Jurkat, Clone E6-1 (cell line): Measurements from ENCODE around the gene JOSD2.
A peak's percentile ranks its signal among the peaks of the same experiment; 100 is the strongest.

Experiments used
- DNase-seq: peaks from one replicate; pipeline ENCODE4 v3.0.0-alpha.2; 2011; ENCODE audit warnings: low read depth, low spot score
- H3K4me3 ChIP-seq: 2 replicates; pipeline ENCODE4 v1.5.1; 2011; ENCODE audit warnings: mild to moderate bottlenecking, low read length, control low read depth, moderate library complexity

Gene JOSD2

DNA sequence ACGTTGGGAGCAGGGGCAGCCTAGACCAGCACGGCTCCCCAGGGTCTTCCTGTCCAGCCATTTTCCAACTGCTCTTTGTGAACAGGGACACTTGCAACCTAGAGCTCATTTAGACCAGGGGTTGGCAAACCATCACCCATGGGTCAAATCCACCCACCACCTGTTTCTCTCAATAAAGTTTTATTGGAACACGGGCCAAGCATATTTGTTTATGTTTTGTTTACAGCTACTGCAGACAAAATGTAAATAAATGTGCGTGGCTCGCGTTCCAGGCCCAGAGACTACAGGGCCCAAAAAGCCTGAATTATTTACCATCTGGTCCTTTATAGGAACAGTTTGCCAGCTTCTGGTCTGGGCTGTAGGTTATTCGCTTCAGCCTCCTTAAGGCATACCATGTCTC, 48.0 kb downstream of the JOSD2 start:
- DNase-seq = no peak
- H3K4me3 ChIP-seq = no peak overlapping the region

DNA sequence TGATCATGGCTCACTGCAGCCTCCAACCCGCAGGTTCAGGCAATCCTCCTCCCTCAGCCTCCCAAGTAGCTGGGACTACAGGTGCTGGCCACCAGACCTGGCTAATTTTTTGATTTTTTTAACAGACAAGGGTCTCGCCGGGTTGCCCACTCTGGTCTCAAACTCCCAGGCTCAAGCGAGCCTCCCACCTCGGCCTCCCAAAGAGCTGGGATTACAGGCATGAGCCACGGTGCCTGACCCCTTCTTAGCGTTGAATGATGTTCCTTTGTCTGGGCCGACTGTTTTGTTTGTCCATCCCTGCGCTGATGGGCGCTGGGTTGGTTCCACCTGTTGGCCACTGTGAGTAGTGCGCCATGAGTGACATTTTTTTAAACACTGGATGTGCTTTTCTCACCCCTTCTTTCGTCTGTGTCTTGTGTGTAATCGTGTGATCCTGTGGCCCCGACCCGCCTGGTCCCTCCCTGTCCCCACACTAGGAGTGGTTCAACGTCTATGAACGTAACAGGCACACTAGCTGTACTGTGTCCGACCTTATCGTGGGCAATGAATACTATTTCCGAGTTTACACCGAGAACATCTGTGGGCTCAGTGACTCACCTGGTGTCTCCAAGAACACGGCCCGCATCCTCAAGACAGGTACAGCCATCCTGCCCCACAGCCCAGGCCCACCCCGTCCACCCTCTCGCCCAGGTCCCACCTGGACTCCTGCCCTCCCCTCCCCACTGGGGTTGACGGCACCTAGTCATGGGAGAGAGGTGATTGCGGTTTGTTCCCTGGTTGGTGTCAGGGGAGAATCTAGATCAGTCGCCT, 49.7 kb downstream of the JOSD2 start:
- H3K4me3 ChIP-seq = no peak overlapping the region
- DNase-seq = peak; percentile 43

DNA sequence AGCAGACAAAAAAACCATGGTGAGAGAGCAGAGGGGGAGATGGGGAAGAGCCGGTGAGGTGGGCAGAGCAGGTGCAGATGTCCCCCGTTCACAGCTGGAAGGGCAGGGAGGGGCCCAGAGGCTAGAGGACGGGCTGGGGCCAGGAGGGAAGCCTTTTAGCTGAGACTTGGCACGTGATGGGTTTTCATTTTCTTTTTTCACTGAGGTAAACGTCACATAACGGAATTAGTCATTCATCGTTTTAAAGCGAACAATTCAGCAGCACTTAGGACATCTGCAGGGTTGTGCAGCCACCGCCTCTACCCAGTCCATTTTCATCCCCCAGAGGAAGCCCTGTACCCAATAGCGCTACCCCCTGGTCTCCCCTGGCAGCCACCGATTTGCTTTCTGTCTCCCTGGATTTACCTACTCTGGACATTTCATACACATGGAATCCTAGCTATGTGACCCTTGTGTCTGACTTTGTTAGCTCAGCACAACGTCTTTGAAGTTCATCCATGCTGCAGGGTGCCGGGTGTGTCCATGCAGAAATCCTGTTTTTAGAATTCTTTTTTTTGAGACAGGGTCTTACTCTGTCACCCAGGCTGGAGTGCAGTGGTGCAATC, 50.7 kb downstream of the JOSD2 start:
- DNase-seq = no peak

GRCh38 chr19:50459638-50460037, 51.4 kb downstream of the JOSD2 start:
- no peak for DNase-seq
- H3K4me3 ChIP-seq = no peak overlapping the region

More for the DNA sequence above, 50.7 kb downstream of the JOSD2 start:
- no peak overlapping the region for H3K4me3 ChIP-seq

DNA sequence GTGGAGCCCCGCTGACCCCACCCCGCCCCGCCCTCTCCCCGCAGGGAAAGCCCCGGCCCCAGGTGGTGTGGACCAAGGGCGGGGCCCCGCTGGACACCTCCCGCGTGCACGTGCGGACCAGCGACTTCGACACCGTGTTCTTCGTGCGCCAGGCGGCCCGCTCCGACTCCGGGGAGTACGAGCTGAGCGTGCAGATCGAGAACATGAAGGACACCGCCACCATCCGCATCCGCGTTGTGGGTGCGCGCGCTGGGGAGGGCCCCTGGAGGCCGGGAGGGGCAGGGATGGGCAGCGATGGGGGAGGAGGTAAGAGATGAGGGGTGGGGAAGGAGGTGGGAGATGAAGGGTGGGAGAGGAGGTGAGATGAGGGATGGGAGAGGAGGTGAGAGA, 51.9 kb downstream of the JOSD2 start:
- no peak overlapping the region for H3K4me3 ChIP-seq
- no peak for DNase-seq

DNA sequence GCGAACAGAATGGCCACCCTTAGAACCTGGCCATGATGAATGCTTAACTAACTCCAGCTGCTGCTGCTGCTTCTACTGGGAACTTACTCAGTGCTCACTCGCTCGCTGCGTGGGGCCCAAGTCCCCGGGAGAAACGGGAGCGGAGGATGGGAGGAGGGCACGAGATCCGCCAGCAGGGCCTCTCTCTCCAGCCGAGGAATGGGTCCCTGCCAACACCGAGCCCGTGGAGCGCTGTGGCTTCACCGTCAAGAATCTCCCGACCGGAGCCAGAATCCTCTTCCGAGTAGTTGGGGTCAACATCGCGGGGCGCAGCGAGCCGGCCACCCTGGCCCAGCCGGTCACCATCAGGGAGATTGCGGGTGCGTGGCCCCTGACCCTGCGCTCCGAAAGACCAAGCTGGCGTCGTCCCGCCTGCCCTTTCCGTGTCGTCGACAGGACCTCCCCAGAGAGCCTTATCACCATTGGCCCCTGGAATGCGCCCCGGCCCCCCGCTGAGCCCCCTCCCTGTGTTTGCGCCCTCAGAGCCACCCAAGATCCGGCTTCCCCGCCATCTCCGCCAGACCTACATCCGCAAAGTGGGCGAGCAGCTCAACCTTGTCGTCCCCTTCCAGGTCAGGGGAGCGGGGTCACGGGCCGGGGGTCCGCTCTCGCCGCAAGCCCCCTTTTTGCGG, 52.5 kb downstream of the JOSD2 start:
- H3K4me3 ChIP-seq = no peak overlapping the region
- no peak for DNase-seq

- H3K4me3 ChIP-seq = no peak overlapping the region
- DNase-seq = no peak
Observed at GRCh38 chr19:50457300-50457699, 53.7 kb downstream of the JOSD2 start.
